GM12878 (cell line): ENCODE results near the gene YWHAG.
"Not testable (repeated sequence)": the region's sequence is repeated elsewhere in the genome, so short reads cannot be mapped to it uniquely, and the experiment has no call there.

Experiments used
- EZH2 ChIP-seq: IDR thresholded peaks from 2 replicates; pipeline ENCODE4 v1.6.1; 2012; ENCODE audit warnings: low read depth, mild to moderate bottlenecking, control low read depth, inconsistent platforms, low read length, borderline replicate concordance; ENCODE audit not compliant: control insufficient read depth
- MAX ChIP-seq: IDR thresholded peaks from 2 replicates; pipeline ENCODE4 v1.6.1; 2012; ENCODE audit warnings: low read depth, low read length, improper control_type of control experiment
- YY1 ChIP-seq: IDR thresholded peaks from 2 replicates; pipeline ENCODE4 v1.6.1; 2011; ENCODE audit warnings: low read depth, mild to moderate bottlenecking, low read length

- TF ChIP-seq MAX, EZH2, YY1: not testable (repeated sequence)
Observed at GRCh38 chr7:76335417-76335816, 23.4 kb downstream of the YWHAG start.
